Fibroblast of lung (primary cell): ENCODE data around the gene HS6ST2.

ENCODE experiments used
- EZH2 ChIP-seq: IDR thresholded peaks from 2 replicates; pipeline ENCODE4 v1.5.1; 2012; ENCODE audit warnings: low read length, control low read depth, mild to moderate bottlenecking; ENCODE audit errors: missing control alignments
- TF ChIP-seq, protein P1 (sequence below), 2 donors: IDR thresholded peaks in 1 of 2; conservative IDR thresholded peaks in 1 of 2; 1 replicate in 1 of 2; 2 replicates in 1 of 2; pipeline ENCODE4 v1.5.1; 2011 to 2012; ENCODE audit warnings: low read length in 2 of 2, control low read depth in 1 of 2, inconsistent platforms in 1 of 2, low read depth in 1 of 2, mild to moderate bottlenecking in 1 of 2

DNA sequence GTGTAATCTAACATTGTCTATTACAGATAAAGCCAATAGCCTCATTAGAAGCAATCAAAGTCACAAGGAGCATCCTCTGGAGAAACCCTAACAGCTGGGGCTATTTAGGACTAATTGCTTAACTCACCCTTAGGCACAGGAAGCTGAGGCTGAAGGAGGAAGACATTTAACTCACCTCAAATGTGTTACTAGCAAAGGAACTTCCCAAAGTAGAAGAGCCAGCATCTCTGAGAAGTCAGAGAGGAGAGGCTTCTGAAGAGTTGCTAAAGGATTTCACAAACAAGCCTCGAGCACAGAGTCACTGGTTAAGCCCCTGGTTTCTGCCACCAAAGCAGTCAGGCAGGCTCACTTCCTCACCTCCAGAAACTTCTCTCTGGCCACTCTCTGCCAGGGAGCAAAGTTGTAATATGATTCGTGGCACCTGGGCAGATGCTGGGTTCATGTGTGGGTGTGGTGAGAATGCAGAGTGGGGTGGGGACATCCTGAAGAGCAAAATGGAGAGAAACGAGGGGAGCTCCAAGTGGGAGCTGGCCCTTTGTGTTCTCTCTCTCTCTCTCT, 201.3 kb downstream of the HS6ST2 start:
- TF ChIP-seq, protein P1, sequence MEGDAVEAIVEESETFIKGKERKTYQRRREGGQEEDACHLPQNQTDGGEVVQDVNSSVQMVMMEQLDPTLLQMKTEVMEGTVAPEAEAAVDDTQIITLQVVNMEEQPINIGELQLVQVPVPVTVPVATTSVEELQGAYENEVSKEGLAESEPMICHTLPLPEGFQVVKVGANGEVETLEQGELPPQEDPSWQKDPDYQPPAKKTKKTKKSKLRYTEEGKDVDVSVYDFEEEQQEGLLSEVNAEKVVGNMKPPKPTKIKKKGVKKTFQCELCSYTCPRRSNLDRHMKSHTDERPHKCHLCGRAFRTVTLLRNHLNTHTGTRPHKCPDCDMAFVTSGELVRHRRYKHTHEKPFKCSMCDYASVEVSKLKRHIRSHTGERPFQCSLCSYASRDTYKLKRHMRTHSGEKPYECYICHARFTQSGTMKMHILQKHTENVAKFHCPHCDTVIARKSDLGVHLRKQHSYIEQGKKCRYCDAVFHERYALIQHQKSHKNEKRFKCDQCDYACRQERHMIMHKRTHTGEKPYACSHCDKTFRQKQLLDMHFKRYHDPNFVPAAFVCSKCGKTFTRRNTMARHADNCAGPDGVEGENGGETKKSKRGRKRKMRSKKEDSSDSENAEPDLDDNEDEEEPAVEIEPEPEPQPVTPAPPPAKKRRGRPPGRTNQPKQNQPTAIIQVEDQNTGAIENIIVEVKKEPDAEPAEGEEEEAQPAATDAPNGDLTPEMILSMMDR (conservative IDR thresholded peaks at IDR 0.05 in 1 of 2, IDR thresholded peaks at IDR 0.05 in 1 of 2; ENCODE audit: low read depth in 1 of 2, low read length in 2 of 2) = no peak
- TF ChIP-seq EZH2 = no peak
